NCI-H460 (cell line): Measurements from ENCODE around the gene PCK1. TPM values are rescaled to one million over a fixed set of nuclear protein-coding genes. Genes with fewer than 3 reads are reported as not detected.

Experiments
- DNase-seq: peaks from one replicate; pipeline ENCODE4 v3.0.0-alpha.2; 2016; ENCODE audit warnings: low read depth; ENCODE audit errors: extremely low read depth
- total RNA-seq: library from RNA; depleted of rRNA; stranded (reverse); fragments of >200 nt; shearing (Covaris generic); gene quantifications from 2 replicates; pipeline ENCODE4 v1.2.3, GENCODE V29; 2014

PCK1 gene
- total RNA-seq, 1 experiment from 2014 or later, result 0.32 TPM

DNA sequence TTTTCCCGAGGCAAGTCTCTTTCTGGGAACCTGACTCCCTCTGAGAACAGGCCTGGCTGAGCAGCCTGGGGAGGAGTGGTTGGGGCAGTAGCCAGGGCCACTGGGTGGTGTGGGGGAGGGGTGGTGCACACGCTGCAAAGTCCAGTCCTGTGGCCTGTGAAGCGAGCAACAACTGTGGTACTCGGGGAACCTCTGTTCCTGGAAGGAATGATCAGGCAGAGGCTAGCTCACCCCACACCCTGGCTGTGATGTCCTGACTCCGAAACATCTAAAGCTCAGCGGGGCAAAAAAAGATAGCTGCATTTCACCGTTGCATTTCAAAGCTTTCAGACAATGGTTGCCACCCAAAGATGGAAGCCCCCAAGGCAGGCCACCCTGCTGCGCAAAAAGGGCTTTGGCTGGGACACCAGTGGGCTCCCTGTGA is 25.5 kb downstream of the PCK1 start:
- DNase-seq, result no peak

DNA sequence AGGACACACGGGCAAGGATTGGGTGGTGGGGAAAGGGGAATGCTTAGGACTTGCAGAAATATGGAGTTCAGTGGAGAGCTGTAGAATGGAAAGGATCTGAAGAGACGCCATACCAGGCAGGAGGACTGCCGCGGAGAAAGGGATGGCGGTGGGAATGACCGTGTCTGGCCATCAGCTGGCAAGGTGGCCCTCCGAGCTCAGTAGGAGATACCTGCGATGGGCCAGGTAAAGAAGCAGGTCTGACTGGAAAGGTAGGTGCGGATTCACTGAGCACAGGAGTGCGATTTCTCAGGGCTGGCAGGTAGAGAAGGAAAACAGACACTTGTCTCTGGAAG is 26.0 kb downstream of the PCK1 start:
- DNase-seq, result no peak

DNA sequence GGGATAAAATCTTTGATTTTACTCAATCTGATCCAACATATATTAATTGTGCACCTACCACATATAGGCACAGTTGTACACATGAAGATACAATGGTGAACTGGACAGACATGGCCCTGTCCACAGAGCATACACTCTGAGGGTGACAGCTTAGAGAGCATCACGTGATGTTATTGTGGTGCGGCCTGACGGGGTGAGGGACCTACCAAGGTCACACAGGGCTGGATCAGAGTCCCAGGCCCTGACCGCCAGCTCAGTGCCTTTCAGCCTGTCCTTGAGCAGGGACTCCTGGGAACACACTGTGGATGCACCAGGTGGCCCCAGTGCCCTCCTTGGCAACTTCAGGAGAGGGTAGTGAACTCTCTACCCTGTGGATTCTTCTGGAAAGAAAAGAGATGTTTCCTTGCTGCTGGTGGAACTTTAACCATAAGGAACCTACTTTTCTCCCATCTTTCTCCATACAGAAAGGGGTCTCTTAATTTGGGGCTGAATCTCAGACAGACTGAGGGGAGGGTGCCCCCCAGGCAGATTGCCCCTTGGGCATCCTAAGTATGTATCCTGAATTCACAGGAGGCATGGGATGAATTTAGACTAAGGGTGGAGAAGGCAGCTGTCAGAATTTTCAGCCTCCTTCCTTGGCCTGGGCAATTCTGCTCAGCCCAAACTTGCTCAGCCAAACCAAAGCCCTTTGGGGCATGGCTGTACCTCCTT is 26.5 kb downstream of the PCK1 start:
- DNase-seq, result no peak

DNA sequence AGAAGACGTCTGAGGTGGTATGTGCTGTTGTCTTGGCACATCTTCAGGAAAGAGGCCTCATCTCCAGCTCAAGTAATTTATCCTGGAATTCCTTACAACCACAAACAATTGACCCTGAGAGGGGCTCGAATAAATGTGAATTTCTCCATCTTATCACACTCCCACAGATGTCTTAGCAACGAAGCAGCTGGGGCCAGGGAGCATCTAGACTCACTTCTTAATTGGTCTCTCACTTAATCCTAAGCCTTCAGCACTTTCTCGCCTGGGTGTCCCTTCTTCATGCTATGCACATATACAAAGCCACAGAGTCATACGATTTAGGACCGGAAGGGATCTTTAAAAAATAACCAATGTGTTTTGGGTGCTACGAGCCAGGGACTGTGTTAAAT is 27.1 kb downstream of the PCK1 start:
- DNase-seq, result no peak

DNA sequence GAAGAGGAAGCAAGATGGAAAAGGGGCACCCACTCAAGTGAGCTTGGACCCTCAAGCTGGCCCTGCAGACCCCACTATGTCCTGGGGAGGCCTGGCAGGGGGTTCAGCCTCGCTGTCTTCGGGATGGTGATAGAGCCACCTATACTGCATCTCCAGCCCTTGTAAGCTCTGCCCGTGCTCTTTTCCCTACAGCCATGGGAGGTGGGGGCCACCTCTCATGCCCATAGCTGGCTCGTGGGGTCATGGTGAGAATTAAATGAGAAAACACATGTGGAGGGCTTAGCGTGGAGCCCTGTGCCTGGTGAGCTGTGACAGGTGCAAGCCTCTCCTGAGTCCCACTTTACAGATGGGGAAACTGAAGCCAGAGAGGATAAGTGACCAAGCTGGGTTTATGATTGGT is 27.7 kb downstream of the PCK1 start:
- DNase-seq, result no peak

DNA sequence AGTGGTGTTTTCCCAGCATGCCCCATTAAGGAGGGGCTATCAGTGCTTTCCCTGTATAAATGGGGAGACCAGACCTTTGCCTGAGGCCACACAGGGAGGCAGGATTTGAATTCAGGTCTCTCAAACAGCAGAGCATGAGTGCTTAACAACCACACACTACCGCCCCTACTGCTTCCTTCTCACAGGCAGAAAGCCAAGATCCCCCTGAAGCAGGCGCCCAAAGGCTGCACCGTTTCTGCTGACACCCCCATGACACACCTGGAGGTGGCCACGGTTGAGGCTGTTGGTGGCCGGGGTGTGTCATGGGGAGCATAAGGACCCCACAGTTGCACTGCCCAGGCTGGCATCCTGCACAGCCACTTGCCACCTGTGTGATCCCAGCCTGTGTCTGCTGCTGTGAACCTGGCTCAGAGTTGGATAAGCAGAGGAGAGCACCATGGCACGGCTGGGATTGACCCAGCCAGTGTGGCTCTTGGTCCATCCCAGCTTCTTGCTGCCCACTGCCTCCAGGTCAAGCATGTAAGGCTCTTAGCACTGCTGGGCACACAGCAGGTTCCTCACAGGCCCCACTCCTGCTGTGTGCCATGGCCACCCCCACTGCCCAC is 28.3 kb downstream of the PCK1 start:
- DNase-seq, result no peak

DNA sequence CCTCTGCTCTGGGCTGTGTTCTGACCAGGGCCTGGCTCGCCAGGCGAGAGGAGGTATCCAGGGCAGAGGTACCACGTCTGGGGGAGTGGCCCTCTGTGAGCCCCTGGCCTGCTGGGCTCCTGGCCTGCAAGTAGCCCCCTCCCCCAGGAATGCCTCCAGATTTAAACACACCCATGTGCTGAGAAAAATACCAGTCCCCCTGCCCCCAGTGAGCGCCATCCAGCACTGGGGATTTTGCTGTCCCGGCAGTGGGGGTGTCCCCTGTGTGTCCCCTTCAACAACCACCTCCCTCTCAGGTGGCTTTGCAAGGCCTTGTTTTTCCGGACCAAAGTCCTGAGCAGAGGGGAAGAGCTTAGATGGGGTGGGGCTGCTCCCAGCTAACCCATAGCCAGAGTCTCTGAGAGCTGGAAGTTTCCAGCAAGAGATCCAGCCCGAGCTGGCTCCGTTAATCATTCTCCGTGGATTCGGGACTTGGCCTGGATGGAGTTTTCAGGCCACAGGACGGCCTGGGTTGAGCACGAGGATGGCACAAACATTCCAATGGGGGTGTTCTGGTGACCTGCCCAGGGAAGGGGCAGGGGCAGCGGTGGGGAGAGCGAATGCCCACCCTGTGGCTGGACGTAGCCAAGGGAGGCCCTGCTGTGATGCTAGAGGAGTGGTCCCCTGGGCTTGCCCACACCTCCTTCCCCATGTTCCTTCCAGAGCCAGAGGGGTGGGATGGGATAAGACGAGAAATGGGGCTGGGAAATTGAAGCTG is 29.0 kb downstream of the PCK1 start:
- DNase-seq, result no peak

DNA sequence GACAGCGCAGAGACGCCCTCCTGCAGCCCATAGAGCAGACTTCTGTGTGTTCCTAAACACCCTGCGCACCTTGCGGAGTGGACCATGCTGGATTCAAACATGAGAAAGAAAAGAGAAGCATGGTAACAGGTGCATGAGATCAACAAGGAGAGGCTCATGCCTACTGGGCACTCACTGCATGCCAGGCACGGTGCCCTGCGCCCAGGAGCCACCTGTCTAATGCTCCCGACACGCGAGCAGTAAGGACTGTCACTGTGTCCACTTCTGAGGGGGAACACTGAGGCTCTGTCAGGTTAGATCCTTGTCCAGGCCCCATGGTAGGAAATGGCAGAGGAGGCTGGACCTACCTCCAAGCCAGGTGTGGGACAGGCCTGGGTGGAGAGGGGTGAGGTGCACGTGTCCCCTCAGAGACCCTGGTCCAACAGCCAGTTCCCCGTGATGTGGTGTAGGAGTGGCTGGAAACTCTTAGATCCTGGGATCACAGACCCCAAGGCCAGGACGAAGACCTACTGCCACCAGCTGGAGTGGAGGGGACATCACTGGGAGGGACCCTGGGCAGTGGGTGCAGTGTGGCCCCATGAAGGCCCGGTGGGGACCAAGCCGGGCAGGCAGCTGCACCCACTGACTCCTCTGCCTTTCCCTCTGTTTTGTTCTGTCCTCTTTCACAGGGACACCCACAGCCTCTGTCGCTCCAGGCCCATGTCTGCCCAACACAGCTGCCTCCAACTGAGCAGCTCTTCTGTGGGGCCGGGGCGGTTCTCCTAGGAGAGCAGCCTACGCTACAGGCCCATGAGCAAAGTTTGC is 29.8 kb downstream of the PCK1 start:
- DNase-seq, result no peak

DNA sequence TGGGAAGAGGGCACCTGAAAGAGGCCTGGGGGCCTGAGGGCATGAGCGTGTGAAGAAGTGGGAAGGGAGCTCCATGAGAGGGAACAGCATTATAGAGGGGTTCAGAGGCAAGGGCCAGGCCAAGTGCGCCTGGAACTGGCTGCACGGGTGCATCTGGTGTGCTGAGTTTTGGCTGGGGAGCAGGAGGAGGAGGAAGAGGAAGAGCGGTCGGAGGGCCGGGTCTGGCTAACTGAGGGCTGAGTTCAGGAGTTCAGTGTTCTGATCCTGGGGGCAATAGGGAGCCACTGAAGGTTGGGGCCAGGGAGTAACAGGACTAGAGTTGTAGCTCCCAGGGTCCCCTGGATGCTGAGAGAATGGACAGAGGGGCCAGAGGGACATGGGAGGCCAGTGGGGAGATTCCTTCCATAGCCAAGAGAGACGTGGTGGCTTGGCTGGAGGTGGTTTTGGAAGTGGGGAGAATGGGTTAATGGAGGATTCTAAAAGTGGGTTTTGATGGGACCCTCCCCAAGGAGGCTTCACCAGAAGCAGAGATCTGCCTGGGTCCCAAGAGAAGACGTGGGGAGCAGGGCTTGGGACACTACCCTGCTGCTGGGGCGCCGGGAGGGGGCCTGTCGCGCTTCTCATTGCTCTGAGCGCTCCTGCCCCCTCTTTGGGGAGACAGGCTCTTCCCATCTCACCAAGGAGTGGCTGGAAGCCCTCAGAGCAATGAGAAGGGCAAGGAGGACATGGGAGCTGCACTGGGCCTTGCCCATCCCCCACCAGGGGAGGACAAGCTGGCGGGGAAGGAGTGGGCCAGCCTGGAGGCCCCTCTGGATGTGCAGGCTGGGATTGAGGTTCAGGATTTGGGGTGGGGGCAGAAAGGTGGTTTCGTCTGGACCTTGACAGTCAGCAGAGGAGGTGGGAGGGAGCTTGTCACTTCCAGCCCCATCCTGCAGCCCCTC is 30.6 kb downstream of the PCK1 start:
- DNase-seq, result no peak

DNA sequence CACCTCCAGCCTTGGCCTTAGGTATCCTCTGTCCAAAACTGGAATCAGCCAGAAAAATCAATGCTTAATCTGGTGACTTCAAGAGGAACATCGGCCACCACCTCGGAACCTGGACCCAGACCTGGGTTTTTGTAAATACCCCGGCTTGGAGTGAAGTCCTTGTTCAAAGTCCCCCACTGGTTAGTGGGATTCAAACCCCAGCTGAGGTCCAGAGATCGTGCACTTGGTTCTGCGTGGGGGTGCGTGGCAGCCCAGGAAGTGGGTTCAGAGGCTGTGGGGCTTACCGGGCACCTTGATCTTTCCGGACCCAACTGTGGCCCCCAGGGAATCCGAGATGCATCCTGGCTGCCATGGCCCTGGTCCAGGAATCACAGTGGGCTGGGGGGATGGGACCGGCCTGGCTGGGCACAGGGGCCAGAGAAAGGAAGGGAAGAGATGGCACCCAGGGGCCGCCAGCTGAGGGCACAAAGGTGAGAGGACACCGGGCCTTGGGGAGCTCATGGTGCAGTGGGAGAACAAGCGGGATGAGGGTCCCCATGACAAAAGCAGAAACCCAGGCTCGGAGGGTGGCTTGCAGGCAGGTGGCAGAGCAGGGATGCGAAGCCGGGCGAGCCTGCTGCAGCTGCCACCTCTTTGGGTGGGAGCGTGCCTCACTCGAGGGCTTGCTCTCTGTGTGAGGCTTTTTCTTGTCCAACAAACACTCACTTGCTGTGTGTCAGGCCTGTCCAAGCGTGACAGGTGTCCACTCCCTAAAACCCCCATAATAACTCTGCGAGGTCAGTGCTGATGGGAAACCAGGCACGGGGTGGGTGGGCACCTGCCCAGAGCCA is 31.6 kb downstream of the PCK1 start:
- DNase-seq, result no peak

DNA sequence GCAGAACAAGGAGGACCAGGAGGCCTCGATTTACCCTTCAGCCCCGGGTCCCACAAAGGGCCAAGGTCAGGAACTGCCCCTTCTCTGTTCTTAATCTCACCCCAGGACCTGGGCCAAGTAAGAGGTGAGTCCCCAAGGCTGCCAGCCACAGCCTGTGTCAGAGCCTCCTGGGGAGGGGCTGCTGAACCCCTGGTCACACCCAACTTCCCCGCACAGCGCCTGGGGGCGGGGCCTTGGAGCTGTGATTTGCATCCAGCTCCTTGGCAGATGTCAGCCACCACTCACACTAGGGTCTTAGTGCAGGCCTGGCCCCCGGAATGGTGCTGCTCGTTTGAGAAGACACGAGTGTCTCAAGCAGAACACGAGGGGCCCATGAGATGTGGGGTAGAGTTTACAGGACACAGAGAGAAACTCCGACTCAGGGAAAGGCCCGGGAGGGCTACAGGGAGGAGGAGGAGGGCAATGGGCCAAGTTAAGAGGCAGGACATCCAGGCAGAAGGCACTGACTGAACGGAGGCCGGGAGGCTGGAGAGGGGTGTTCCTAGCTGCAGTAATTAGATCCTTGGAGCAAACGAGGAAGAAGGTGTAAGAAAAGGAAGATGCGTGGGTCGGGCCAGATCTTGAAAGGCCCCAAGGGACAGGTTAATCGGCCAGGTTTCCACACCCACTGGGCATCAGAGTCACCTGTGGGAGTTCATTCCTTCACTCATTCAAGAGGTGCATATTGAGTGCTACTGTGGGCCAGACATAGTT is 32.4 kb downstream of the PCK1 start:
- no peak for DNase-seq

DNA sequence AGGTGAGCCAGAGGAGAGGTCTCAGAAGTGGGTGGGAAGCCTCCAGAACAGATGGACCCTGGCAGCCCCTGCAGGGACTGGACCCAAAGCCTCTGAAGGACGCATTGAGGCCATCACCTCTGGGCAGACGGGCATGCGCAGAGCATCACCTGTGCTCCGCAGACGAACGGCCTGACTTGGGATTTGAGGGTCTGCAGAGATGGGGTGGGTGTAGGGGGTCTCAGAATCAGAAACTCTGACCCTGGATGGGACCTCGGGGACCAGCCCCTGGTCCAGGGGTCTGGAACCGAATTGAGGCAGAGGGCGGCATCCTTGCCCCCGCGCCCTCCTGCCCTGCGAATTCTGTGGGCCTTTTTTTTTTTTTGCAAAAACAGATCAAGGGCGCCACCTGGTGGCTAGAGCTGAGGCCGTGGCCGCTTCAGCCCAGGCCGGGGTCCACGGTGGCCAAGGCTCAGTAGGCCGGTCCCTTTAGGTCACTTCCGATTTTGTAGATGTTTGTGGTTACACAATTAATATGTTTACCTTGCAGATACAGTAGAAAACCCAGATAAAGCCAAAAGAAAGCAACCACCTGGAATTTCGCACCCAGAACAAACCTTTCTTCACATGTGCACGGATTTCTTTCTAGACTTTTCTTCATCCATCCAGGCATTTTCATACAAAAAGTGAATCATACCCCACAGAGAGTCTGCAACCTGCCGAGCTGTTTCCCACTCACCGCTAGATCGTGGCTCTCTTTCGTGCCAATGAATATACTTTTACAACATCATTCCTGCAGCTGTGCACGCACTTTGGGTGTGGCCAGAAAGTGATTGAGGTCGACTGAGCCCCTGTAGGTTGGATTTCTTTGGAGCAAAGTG is 33.4 kb downstream of the PCK1 start:
- peak; percentile 36 for DNase-seq

DNA sequence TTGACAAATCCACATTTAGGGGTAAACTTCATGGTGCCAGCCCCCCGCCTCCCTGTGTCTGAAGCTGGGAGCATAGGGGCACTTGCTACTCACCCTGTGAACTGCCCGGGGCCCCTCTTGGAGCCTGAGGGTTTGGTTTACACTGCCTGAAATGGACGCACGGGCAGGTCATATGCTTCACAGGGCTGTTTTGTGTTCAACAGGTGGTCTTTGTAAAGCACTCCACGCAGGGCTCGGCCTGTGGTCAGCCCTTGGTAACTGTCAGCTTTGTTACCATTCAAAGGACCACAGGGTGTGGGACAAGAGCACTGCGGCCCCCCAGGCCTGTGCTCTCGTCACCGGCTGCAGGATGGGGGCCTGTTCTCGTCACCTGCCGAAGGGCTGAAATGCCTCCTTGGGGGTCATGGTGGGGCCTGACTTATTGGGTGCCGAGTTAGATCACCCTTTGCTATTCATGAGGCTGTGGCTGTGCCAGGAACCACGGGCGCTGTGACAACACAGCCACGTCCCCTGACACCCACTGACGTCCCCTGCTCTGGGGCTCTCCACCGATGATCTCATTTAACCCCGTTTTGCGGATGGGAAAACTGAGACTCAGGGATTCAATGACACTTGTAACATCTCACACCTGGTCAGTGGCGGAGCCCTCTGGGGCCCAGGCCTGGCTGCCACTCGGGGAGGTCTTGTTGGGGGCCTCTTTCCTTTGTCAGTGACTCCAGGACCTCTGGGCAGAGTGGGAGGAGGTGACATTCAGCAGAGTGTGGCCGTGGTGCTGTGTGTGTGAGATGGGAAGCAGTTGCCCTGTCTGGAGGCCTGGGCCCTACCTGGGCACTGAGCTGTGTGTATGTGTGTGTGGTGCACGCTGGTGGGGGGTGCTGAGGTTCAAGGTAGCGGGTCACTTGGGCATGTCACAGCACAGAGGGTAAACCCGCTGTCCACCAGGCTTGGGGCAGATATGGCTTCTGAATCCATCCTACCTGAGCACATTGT is 34.4 kb downstream of the PCK1 start:
- DNase-seq, result no peak

DNA sequence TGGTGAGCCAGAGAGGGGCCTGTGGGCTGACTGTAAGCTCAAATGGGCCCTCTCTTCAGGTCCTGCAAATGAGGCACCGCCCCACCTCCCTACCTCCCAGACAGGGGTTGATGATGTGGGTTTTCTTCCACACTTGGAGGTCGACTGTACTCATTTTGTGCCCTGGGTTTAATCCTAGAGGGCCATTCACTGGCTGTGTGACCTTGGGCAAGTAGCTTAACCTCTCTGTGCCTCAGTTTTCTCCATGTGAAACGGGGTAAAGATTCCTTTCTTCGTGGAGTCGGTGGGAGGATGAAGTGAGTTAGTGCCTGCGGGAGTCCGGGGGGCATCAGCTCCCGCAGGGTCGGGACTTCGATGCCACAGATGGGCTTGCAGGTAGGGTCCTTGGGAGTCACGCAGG is 35.4 kb downstream of the PCK1 start:
- DNase-seq, result no peak

DNA sequence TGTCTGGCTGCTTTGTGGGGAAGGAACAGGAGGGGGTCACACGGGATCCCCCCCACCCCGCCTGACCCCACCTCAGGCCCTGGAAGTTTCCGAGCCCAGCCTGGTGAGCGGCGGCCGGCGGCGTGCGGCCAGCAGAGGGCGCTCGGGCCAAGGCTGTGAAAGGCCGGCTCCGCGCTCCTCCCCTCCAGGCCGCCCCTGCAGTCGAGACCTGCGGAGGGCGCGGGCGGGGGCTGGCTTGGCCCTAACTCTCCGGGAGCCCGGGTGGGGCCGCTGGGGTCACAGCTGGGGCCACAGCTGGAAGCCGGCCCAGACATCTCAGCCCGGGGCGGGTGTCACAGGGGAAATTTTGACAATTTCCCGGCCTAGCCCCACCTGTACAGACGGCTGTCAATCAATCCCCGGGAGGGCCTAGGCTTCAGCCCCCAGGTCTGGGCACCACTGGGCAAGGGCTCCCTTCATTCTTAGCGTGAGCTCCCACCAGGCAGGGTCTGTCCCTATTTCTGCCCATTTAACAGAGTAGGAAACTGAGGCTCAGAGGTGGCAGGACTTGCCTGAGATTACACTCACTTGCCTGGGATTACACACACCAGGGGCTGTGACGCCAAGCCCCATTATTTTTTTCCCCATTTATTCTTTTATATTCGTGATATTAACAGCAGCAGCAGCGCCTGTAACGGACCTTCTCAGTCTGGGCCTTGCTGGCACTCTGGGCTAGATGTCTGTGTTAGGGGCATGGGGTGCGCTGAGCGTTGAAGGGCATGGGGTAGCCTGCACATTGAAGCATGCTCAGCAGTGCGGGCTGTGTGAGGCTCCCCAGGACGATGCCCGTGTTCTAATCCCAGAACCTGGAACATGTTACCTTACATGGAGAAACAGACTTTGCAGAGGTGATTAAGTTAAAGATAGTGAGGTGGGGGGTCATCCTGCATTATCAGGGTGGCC is 36.4 kb downstream of the PCK1 start:
- DNase-seq, result peak; percentile 39
